Fibroblast of lung (primary cell): ENCODE data around the gene ARID1B. TPM values are rescaled to one million over a fixed set of nuclear protein-coding genes. Genes with fewer than 3 reads are reported as not detected.

Experiments
- DNase-seq, 2 donors: peaks; one replicate each; pipeline versions ENCODE4 v3.0.0 to v3.0.0-alpha.2; 2010; ENCODE audit warnings: low read depth in 2 of 2
- H2AFZ ChIP-seq: 2 replicates; pipeline ENCODE4 v1.5.1; 2012; ENCODE audit warnings: low read length, control low read depth, inconsistent platforms
- H3K27ac ChIP-seq: 2 replicates; pipeline ENCODE4 v1.5.1; 2011; ENCODE audit warnings: low read length, control low read depth; ENCODE audit not compliant: insufficient read depth
- H3K27me3 ChIP-seq: 2 replicates; pipeline ENCODE4 v1.5.1; 2011; ENCODE audit warnings: mild to moderate bottlenecking, low read length; ENCODE audit not compliant: control insufficient read depth, insufficient read depth
- H3K36me3 ChIP-seq: 2 replicates; pipeline ENCODE4 v1.5.1; 2011; ENCODE audit warnings: low read length; ENCODE audit not compliant: control insufficient read depth, insufficient read depth
- H3K4me1 ChIP-seq: 2 replicates; pipeline ENCODE4 v1.5.1; 2011; ENCODE audit warnings: low read length; ENCODE audit not compliant: control insufficient read depth, insufficient read depth; ENCODE audit errors: extremely low read depth
- H3K4me2 ChIP-seq: 2 replicates; pipeline ENCODE4 v1.5.1; 2011; ENCODE audit warnings: low read length, control low read depth; ENCODE audit not compliant: insufficient read depth; ENCODE audit errors: extremely low read depth
- H3K4me3 ChIP-seq, 4 experiments: fragments of 200-600 bp in 1 of 4; sonication (generic) in 1 of 4; replicated peaks in 1 of 4; 2 replicates each; pipeline ENCODE4 v1.5.1; 2011 to 2016; ENCODE audit warnings: low read length in 4 of 4, low read depth in 3 of 4, mild to moderate bottlenecking in 3 of 4, control low read depth in 2 of 4, inconsistent platforms in 1 of 4, mixed read lengths in 1 of 4; ENCODE audit not compliant: insufficient read depth in 1 of 4; ENCODE audit errors: control extremely low read depth in 1 of 4
- H3K79me2 ChIP-seq: 2 replicates; pipeline ENCODE4 v1.5.1; 2012; ENCODE audit warnings: mild to moderate bottlenecking, low read length, inconsistent platforms; ENCODE audit not compliant: control insufficient read depth, insufficient read depth
- H3K9ac ChIP-seq: 2 replicates; pipeline ENCODE4 v1.5.1; 2011; ENCODE audit warnings: mild to moderate bottlenecking, low read length, control low read depth; ENCODE audit not compliant: insufficient read depth
- H3K9me3 ChIP-seq: 2 replicates; pipeline ENCODE4 v1.5.1; 2012; ENCODE audit warnings: low read depth, low read length; ENCODE audit not compliant: control insufficient read depth, insufficient read depth
- H4K20me1 ChIP-seq: 2 replicates; pipeline ENCODE4 v1.5.1; 2011; ENCODE audit warnings: low read length; ENCODE audit not compliant: control insufficient read depth, insufficient read depth; ENCODE audit errors: extremely low read depth
- CTCF ChIP-seq, 2 donors: IDR thresholded peaks in 1 of 2; conservative IDR thresholded peaks in 1 of 2; 1 replicate in 1 of 2; 2 replicates in 1 of 2; pipeline ENCODE4 v1.5.1; 2011 to 2012; ENCODE audit warnings: low read length in 2 of 2, control low read depth in 1 of 2, inconsistent platforms in 1 of 2, low read depth in 1 of 2, mild to moderate bottlenecking in 1 of 2
- EZH2 ChIP-seq: IDR thresholded peaks from 2 replicates; pipeline ENCODE4 v1.5.1; 2012; ENCODE audit warnings: low read length, control low read depth, mild to moderate bottlenecking; ENCODE audit errors: missing control alignments
- polyA plus RNA-seq, 2 donors: library from polyadenylated mRNA; depleted of rRNA in 1 of 2; stranded (reverse) in 1 of 2; unstranded in 1 of 2; fragments of >200 nt; gene quantifications; 2 replicates each; pipeline ENCODE4 v1.2.1, GENCODE V29; 2011 to 2012; ENCODE audit warnings: missing spikeins in 1 of 2
- total RNA-seq: library from RNA; depleted of rRNA; stranded (reverse); fragments of >200 nt; gene quantifications from 2 replicates; pipeline ENCODE4 v1.2.1, GENCODE V29; 2014

The ARID1B gene
- total and polyA plus RNA-seq, 2 donors (not counting 1 experiment from before 2014, with no cell fraction given), result 15.4 to 41.9 TPM

- no peak overlapping the region for H2AFZ ChIP-seq
- H3K4me2 ChIP-seq, result no peak overlapping the region
- no peak overlapping the region for H3K9ac ChIP-seq
- TF ChIP-seq EZH2, result no peak
- TF ChIP-seq CTCF (conservative IDR thresholded peaks at IDR 0.05 in 1 of 2, IDR thresholded peaks at IDR 0.05 in 1 of 2; ENCODE audit: low read depth in 1 of 2, low read length in 2 of 2), result no peak
- H4K20me1 ChIP-seq, result no peaks in the 10 kb centered on the region
- DNase-seq, result no peak
- no peaks in the 10 kb centered on the region for H3K79me2 ChIP-seq
- H3K4me1 ChIP-seq, result no peaks in the 10 kb centered on the region
- H3K36me3 ChIP-seq, result no peaks in the 10 kb centered on the region
- no peaks in the 10 kb centered on the region for H3K27me3 ChIP-seq
- H3K9me3 ChIP-seq, result no peaks in the 10 kb centered on the region
- H3K27ac ChIP-seq, result no peak overlapping the region
- H3K4me3 ChIP-seq, result no peak overlapping the region
Measured at GRCh38 chr6:157050537-157051265, 273.5 kb downstream of the ARID1B start.

- Histone ChIP-seq H3K4me3 (no peak overlapping the region), H3K79me2 (no peaks in the 10 kb centered on the region), H4K20me1 (no peaks in the 10 kb centered on the region), H3K36me3 (no peaks in the 10 kb centered on the region), H3K4me2 (no peak overlapping the region), H3K9ac (no peak overlapping the region), H2AFZ (no peak overlapping the region), H3K27me3 (no peaks in the 10 kb centered on the region), H3K4me1 (no peaks in the 10 kb centered on the region), H3K9me3 (no peaks in the 10 kb centered on the region), H3K27ac (no peak overlapping the region)
- no peak for DNase-seq
- no peak for TF ChIP-seq CTCF (conservative IDR thresholded peaks at IDR 0.05 in 1 of 2, IDR thresholded peaks at IDR 0.05 in 1 of 2; ENCODE audit: low read depth in 1 of 2, low read length in 2 of 2)
- no peak for TF ChIP-seq EZH2
Measured at GRCh38 chr6:157054531-157054979, 277.4 kb downstream of the ARID1B start.

- Histone ChIP-seq H3K79me2 (no peaks in the 10 kb centered on the region), H3K4me1 (no peaks in the 10 kb centered on the region), H3K27ac (no peak overlapping the region), H4K20me1 (no peaks in the 10 kb centered on the region), H3K9ac (no peak overlapping the region), H3K27me3 (no peaks in the 10 kb centered on the region), H3K4me3 (no peak overlapping the region), H3K4me2 (no peak overlapping the region), H3K36me3 (no peaks in the 10 kb centered on the region), H2AFZ (no peak overlapping the region), H3K9me3 (no peaks in the 10 kb centered on the region)
- TF ChIP-seq CTCF (conservative IDR thresholded peaks at IDR 0.05 in 1 of 2, IDR thresholded peaks at IDR 0.05 in 1 of 2; ENCODE audit: low read depth in 1 of 2, low read length in 2 of 2), result no peak
- no peak for TF ChIP-seq EZH2
- DNase-seq, result no peak
Measured at GRCh38 chr6:157055863-157056262, 278.7 kb downstream of the ARID1B start.
